Activated CD4-positive, alpha-beta T cell treated with anti-CD3 and anti-CD28 coated beads, Interleukin-2, amount 10 ng/mL, durations not matched to agents 7 days and 5 days (primary cell): Measurements from ENCODE around the gene NODAL. TPM values are rescaled to one million over a fixed set of nuclear protein-coding genes. Genes with fewer than 3 reads are reported as not detected.
"Not testable (repeated sequence)": the region's sequence is repeated elsewhere in the genome, so short reads cannot be mapped to it uniquely, and the experiment has no call there.

Experiments used
- CTCF ChIA-PET: fragments of 350-600 bp; sonication (Branson Sonifier 250); formaldehyde crosslinking; loops from one replicate; lab custom pipeline; 2021; ENCODE audit warnings: antibody characterized with exemption; lab: Charles Lee
- POLR2A ChIA-PET: fragments of 350-600 bp; sonication (Branson Sonifier 250); formaldehyde crosslinking; loops from one replicate; lab custom pipeline; 2021; ENCODE audit warnings: antibody characterized with exemption; lab: Charles Lee
- DNase-seq: peaks from one replicate; pipeline ENCODE4 v3.0.0-alpha.2; 2020
- H3K27ac Mint-ChIP-seq: one replicate; pipeline ENCODE4 v1.8.0; 2021; ENCODE audit warnings: mild to moderate bottlenecking, moderate library complexity, mixed read lengths
- H3K27me3 Mint-ChIP-seq: one replicate; pipeline ENCODE4 v1.8.0; 2021; ENCODE audit warnings: mixed read lengths
- H3K36me3 Mint-ChIP-seq: one replicate; pipeline ENCODE4 v1.8.0; 2021; ENCODE audit warnings: low read depth, mixed read lengths
- H3K4me1 Mint-ChIP-seq: one replicate; pipeline ENCODE4 v1.8.0; 2021; ENCODE audit warnings: mixed read lengths
- H3K4me3 Mint-ChIP-seq: one replicate; pipeline ENCODE4 v1.8.0; 2021; ENCODE audit warnings: mild to moderate bottlenecking, moderate library complexity, mixed read lengths
- H3K9me3 Mint-ChIP-seq: one replicate; pipeline ENCODE4 v1.8.0; 2021; ENCODE audit warnings: mixed read lengths
- total RNA-seq, 2 experiments: library from RNA; stranded (reverse); gene quantifications; one replicate each; pipeline ENCODE4 v1.2.3, GENCODE V29; 2021

Gene NODAL
- total RNA-seq = not detected

DNA sequence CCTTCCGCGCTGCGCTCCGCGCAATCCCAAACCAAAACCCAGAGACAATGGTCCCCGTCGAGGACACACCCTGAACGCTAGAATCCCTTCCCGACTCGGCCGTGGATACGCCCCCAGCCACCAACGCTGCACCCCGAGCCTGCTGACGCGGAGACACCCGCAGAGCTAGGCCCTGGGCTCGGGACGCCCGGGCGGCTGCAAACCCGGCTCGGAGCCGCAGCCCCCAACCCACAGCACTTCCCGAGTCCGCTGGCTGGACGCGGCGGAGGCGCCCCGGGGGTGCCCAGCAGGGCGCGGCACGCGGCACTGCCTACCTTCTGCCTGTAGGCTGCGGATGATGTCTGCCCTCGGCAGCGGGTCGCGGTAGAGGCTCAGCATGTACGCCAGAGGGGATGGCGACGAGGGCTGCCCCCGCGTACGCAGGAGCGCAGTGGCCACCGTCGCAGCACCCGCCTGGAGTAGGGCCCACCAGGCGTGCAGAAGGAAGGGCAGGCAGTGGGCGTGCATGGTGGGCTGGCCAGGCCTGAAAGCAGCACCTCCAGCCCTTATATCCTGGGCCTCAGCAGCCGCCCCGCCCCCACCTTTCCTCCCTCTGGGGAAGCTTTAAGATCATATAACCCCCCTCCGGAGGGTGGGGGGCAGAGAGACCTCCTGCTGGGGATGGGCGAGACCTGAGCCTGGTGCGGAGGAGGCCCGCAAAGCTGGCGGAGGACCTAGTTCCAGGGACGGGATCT lies at the start of gene NODAL:
NODAL (minus strand) TSS at position 521 of the 734 bp plus-strand sequence; CDS start at position 507, 14 bp downstream.
- DNase-seq = no peak
- no peaks in the 10 kb centered on the region for H3K36me3 Mint-ChIP-seq
- H3K4me3 Mint-ChIP-seq = peak within 1 kb of the TSS; percentile 14
- POLR2A ChIA-PET = no interaction called here
- H3K27me3 Mint-ChIP-seq = peaks cover 61% of the 10 kb centered on the region
- CTCF ChIA-PET = interaction anchor here (1.2 to 2.1 kb wide), 3 partner anchors 10 to 82 kb away, joined by 3 to 10 read pairs (median 5); no protein-coding TSS in a partner anchor
- H3K27ac Mint-ChIP-seq = no peak within 1 kb of the TSS
- H3K4me1 Mint-ChIP-seq = peaks cover 6% of the 10 kb centered on the region
- H3K9me3 Mint-ChIP-seq = no peaks in the 10 kb centered on the region

DNA sequence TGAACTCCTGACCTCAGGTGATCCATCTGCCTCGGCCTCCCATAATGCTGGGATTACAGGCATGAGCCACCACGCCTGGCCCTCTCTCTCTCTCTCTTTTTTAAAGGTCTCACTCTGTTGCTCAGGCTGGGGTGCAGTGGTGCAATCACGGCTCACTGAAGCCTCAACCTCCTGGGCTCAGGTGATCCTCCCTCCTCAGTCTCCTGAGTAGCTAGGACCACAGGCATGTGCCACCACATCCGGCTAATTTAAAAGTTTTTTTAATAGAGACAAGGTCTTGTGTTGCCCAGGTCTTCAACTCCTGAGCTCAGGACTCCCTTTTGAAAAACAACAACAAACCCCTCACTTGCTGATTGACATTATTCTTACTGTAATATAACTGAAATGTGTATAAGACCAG lies 48.7 kb upstream of the NODAL start:
- ChIA-PET CTCF (interaction anchor here (0.9 to 2.4 kb wide), 2 partner anchors 9 to 69 kb away, joined by 3 to 8 read pairs; no protein-coding TSS in a partner anchor), POLR2A (no interaction called here)
- no peak for DNase-seq
- H3K4me1 Mint-ChIP-seq = peaks cover 21% of the 10 kb centered on the region
- no peak overlapping the region for H3K27ac Mint-ChIP-seq
- peaks cover 1% of the 10 kb centered on the region for H3K27me3 Mint-ChIP-seq
- H3K9me3 Mint-ChIP-seq = no peaks in the 10 kb centered on the region
- H3K4me3 Mint-ChIP-seq = no peak overlapping the region
- no peaks in the 10 kb centered on the region for H3K36me3 Mint-ChIP-seq

DNA sequence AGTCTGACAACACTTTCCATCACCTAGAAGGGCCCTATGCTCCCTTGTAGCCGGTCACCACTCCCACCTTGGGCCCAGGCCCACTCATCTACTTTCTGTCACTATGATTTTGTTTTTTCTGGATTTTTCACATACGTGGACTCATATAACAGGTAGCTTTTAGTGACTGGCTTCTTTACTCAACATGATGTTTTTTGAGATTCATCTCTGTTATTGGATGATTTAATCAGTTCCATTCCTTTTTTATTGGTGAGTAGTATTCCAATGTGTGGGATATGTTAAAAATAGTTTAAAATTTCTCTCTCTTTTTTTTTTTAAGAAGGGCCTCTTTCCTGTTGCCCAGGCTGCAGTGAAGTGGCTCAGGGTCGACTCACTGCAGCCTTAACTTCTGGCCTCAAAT lies 46.3 kb upstream of the NODAL start:
- Mint-ChIP-seq H3K36me3 (no peaks in the 10 kb centered on the region), H3K9me3 (no peaks in the 10 kb centered on the region), H3K27ac (no peak overlapping the region), H3K4me3 (no peak overlapping the region), H3K27me3 (peaks cover 2% of the 10 kb centered on the region), H3K4me1 (no peaks in the 10 kb centered on the region)
- ChIA-PET CTCF (no interaction called here), POLR2A (no interaction called here)
- DNase-seq = no peak

GRCh38 chr10:70483872-70484271 lies 42.4 kb upstream of the NODAL start:
- POLR2A ChIA-PET, H3K36me3 Mint-ChIP-seq: not testable (repeated sequence)

DNA sequence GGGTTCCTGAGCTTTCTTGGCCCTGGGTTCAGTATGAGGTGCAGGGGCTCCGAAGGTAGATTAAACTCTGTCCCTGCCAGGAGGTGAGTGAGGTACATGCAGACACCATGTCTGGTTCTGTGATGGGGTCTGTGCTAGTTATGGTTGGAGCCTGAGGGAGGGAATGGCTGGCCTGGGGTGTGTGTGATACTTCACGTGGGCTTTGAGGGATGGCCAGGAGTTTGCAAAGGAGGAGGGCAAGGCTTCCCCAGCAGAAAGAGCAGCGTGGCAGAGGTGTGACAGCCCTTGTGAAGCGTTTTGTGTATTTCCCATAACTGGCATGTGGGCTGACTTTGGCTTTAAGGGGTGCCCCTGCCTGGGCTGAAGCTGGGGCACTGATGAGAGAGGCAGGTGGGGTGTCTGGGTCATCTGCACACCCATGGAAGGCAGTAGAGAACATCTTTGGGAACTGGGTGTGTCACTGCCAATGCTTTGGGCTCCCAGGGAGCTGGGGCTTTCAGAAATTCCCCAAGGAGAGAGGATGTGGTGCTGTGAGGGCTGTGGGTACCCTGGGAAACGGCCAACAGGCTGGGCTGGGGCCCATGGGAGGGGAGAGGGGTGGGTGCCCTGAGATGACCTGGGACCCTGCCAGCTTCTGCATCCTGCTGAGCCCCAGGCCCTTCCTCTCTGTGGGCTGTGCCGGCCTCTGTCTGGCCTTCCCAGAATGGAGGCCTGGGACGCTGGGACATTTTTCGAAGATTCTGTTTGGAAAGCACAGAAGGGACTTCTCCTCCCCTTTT lies 41.7 kb upstream of the NODAL start:
- ChIA-PET CTCF (no interaction called here), POLR2A (no interaction called here)
- no peak for DNase-seq
- Mint-ChIP-seq H3K4me1 (peaks cover 22% of the 10 kb centered on the region), H3K4me3 (no peak overlapping the region), H3K36me3 (no peaks in the 10 kb centered on the region), H3K27me3 (peaks cover 2% of the 10 kb centered on the region), H3K9me3 (no peaks in the 10 kb centered on the region), H3K27ac (no peak overlapping the region)

More at GRCh38 chr10:70483872-70484271, 42.4 kb upstream of the NODAL start:
- H3K27ac Mint-ChIP-seq, DNase-seq, H3K9me3 Mint-ChIP-seq, H3K4me3 Mint-ChIP-seq, H3K27me3 Mint-ChIP-seq, CTCF ChIA-PET: not testable (repeated sequence)
- peaks cover 22% of the 10 kb centered on the region for H3K4me1 Mint-ChIP-seq

- CTCF ChIA-PET = interaction anchor here (1.8 kb wide), 1 partner anchor 12 kb away, joined by 5 read pairs; no protein-coding TSS in a partner anchor
- POLR2A ChIA-PET = no interaction called here
- no peak overlapping the region for H3K27ac Mint-ChIP-seq
- H3K36me3 Mint-ChIP-seq = no peaks in the 10 kb centered on the region
- no peak for DNase-seq
- H3K4me1 Mint-ChIP-seq = peaks cover 34% of the 10 kb centered on the region
- no peak overlapping the region for H3K4me3 Mint-ChIP-seq
- no peaks in the 10 kb centered on the region for H3K9me3 Mint-ChIP-seq
- peaks cover 10% of the 10 kb centered on the region for H3K27me3 Mint-ChIP-seq
Observed at GRCh38 chr10:70481831-70482530, 40.5 kb upstream of the NODAL start.

- peaks cover 42% of the 10 kb centered on the region for H3K4me1 Mint-ChIP-seq
- no peaks in the 10 kb centered on the region for H3K9me3 Mint-ChIP-seq
- no peak overlapping the region for H3K27ac Mint-ChIP-seq
- ChIA-PET CTCF (interaction anchor here (0.5 to 1.8 kb wide), 3 partner anchors 13 to 1585 kb away, joined by 3 to 5 read pairs (median 3); no protein-coding TSS in a partner anchor), POLR2A (no interaction called here)
- no peak for DNase-seq
- no peaks in the 10 kb centered on the region for H3K36me3 Mint-ChIP-seq
- H3K4me3 Mint-ChIP-seq = no peak overlapping the region
- peaks cover 18% of the 10 kb centered on the region for H3K27me3 Mint-ChIP-seq
Observed at GRCh38 chr10:70481105-70481504, 39.6 kb upstream of the NODAL start.

GRCh38 chr10:70480239-70480861 lies 38.9 kb upstream of the NODAL start:
- H3K4me1 Mint-ChIP-seq = peaks cover 42% of the 10 kb centered on the region
- H3K9me3 Mint-ChIP-seq = no peaks in the 10 kb centered on the region
- peaks cover 26% of the 10 kb centered on the region for H3K27me3 Mint-ChIP-seq
- H3K27ac Mint-ChIP-seq = no peak overlapping the region
- peak; percentile 36 for DNase-seq
- H3K36me3 Mint-ChIP-seq = no peaks in the 10 kb centered on the region
- ChIA-PET POLR2A (no interaction called here), CTCF (interaction anchor here (0.5 to 1.8 kb wide), 3 partner anchors 14 to 1586 kb away, joined by 3 to 5 read pairs (median 3); no protein-coding TSS in a partner anchor)
- peak overlapping the region; percentile 39 for H3K4me3 Mint-ChIP-seq

DNA sequence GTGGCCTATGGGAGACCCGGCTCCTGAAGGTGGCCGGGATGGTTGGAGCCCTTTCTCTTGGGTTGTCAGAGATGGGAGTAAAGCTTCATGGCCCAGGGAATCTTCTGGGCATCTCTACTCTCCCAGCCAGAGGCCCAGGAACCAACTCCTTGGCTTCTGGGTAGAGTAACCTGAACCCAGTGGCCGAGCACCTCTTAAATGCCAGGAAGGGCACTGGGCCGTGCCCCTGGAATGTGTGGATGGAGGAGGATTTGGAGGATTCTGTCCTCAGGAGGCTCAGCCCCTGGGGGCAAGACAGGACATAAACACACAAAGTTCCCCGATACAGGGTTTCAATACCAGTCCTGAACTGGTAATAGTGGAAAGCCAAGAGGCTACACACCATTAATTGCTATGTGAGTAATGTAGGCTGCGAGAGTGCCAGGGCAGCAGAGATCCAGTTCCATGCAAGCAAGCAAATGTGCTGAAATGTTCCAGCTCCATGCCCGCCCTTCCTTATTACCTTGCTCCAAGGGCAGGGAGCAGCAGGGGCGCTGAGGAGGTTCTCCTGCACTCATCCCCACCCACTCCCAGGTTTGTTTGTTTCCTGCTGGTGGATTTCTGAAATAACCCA lies 38.3 kb upstream of the NODAL start:
- no peaks in the 10 kb centered on the region for H3K9me3 Mint-ChIP-seq
- H3K27me3 Mint-ChIP-seq = peaks cover 28% of the 10 kb centered on the region
- CTCF ChIA-PET = interaction anchor here (1.8 kb wide), 1 partner anchor 15 kb away, joined by 5 read pairs; no protein-coding TSS in a partner anchor
- H3K4me1 Mint-ChIP-seq = peaks cover 42% of the 10 kb centered on the region
- POLR2A ChIA-PET = no interaction called here
- peak overlapping the region; percentile 39 for H3K4me3 Mint-ChIP-seq
- no peak for DNase-seq
- H3K36me3 Mint-ChIP-seq = no peaks in the 10 kb centered on the region
- H3K27ac Mint-ChIP-seq = no peak overlapping the region

- no peaks in the 10 kb centered on the region for H3K9me3 Mint-ChIP-seq
- peak overlapping the region; percentile 39 for H3K4me3 Mint-ChIP-seq
- ChIA-PET CTCF (no interaction called here), POLR2A (no interaction called here)
- no peak overlapping the region for H3K27ac Mint-ChIP-seq
- DNase-seq = no peak
- H3K4me1 Mint-ChIP-seq = peaks cover 42% of the 10 kb centered on the region
- H3K27me3 Mint-ChIP-seq = peaks cover 32% of the 10 kb centered on the region
- H3K36me3 Mint-ChIP-seq = no peaks in the 10 kb centered on the region
Observed at GRCh38 chr10:70479165-70479581, 37.7 kb upstream of the NODAL start.

- Mint-ChIP-seq H3K9me3 (no peaks in the 10 kb centered on the region), H3K4me3 (peak within 1 kb of the TSS; percentile 70), H3K4me1 (peaks cover 42% of the 10 kb centered on the region), H3K27me3 (peaks cover 35% of the 10 kb centered on the region), H3K36me3 (no peaks in the 10 kb centered on the region), H3K27ac (peak within 1 kb of the TSS; percentile 69)
- ChIA-PET POLR2A (no interaction called here), CTCF (interaction anchor here (1.5 to 3.2 kb wide), 2 partner anchors 17 kb away, joined by 5 to 17 read pairs; no protein-coding TSS in a partner anchor)
- DNase-seq = peak; percentile 18
Observed at GRCh38 chr10:70478191-70479164, 37.0 kb upstream of the NODAL start, which contains the start of gene PALD1. Gene PALD1, plus strand, starts transcription at chr10:70478767. Its CDS starts 47,185 bp downstream, at chr10:70525952.
